HG02798 (cell line): ENCODE results near the gene SMIM35.

Experiments used
- ATAC-seq: cut with Tn5 transposase; IDR thresholded peaks from one replicate; pipeline ENCODE4 v1.9.1; 2021; ENCODE audit warnings: mild to moderate bottlenecking; ENCODE audit not compliant: unreplicated experiment, poor library complexity

Gene SMIM35

GRCh38 chr11:118060081-118060661 lies 26.6 kb downstream of the SMIM35 start:
- no peak for ATAC-seq

- no peak for ATAC-seq
Observed at GRCh38 chr11:118059246-118059940, 27.4 kb downstream of the SMIM35 start.

- ATAC-seq: no peak
Observed at GRCh38 chr11:118058311-118059245, 28.2 kb downstream of the SMIM35 start.

- no peak for ATAC-seq
Observed at GRCh38 chr11:118057251-118058145, 29.3 kb downstream of the SMIM35 start.

- ATAC-seq: no peak
Observed at GRCh38 chr11:118056806-118057205, 30.0 kb downstream of the SMIM35 start.

GRCh38 chr11:118055966-118056365 lies 30.8 kb downstream of the SMIM35 start:
- ATAC-seq: no peak

GRCh38 chr11:118054712-118055640 lies 31.8 kb downstream of the SMIM35 start:
- no peak for ATAC-seq

- ATAC-seq: no peak
Observed at GRCh38 chr11:118052581-118053206, 34.1 kb downstream of the SMIM35 start.

- no peak for ATAC-seq
Observed at GRCh38 chr11:118051611-118052461, 34.9 kb downstream of the SMIM35 start.

GRCh38 chr11:118051136-118051610 lies 35.6 kb downstream of the SMIM35 start:
- no peak for ATAC-seq

GRCh38 chr11:118050208-118050891 lies 36.4 kb downstream of the SMIM35 start:
- no peak for ATAC-seq

GRCh38 chr11:118049771-118050170 lies 37.0 kb downstream of the SMIM35 start:
- ATAC-seq: no peak

- no peak for ATAC-seq
Observed at GRCh38 chr11:118048472-118049370, 38.0 kb downstream of the SMIM35 start.

- ATAC-seq: no peak
Observed at GRCh38 chr11:118047749-118048148, 39.0 kb downstream of the SMIM35 start.

GRCh38 chr11:118046964-118047700 lies 39.6 kb downstream of the SMIM35 start:
- no peak for ATAC-seq
